Ovary (tissue), 3 donors: Measurements from ENCODE around the gene RAB6B.

Experiments used
- CTCF ChIP-seq, 3 donors: fragments of 450-650 bp in 2 of 3; fragments of 200-600 bp in 1 of 3; IDR thresholded peaks; one replicate each; pipeline versions ENCODE4 v1.5.1 to v1.8.0; 2016 to 2022; ENCODE audit warnings: antibody characterized with exemption in 3 of 3, mild to moderate bottlenecking in 1 of 3
- POLR2A ChIP-seq: fragments of 450-650 bp; IDR thresholded peaks from one replicate; pipeline ENCODE4 v1.6.1; 2017; ENCODE audit warnings: antibody characterized with exemption, mild to moderate bottlenecking, moderate library complexity
- donor health status: DM: no; HTN: no; CAD: no.

GRCh38 chr3:133869586-133869985, 26.1 kb downstream of the RAB6B start:
- TF ChIP-seq CTCF (IDR thresholded peaks at IDR 0.05) (no peak), POLR2A (no peak)
